Stomach (tissue), 4 donors: ENCODE measurements around the gene CKB.

ENCODE experiments used
- CTCF ChIP-seq, 7 experiments: fragments of 450-650 bp in 4 of 7; fragments of 200-600 bp in 3 of 7; sonication (generic) in 3 of 7; IDR thresholded peaks; one replicate each; pipeline ENCODE4 v1.5.1; 2016 to 2019; ENCODE audit warnings: antibody characterized with exemption in 7 of 7, control low read depth in 2 of 7, mild to moderate bottlenecking in 1 of 7
- POLR2A ChIP-seq, 4 donors: fragments of 450-650 bp; IDR thresholded peaks; one replicate each; pipeline ENCODE4 v1.6.1; 2016; ENCODE audit warnings: antibody characterized with exemption in 4 of 4, control low read depth in 2 of 4, mild to moderate bottlenecking in 1 of 4, moderate library complexity in 1 of 4
- POLR2AphosphoS5 ChIP-seq, 3 donors: sonication (generic); formaldehyde crosslinking; IDR thresholded peaks; one replicate each; pipeline ENCODE4 v1.6.1; 2016; ENCODE audit warnings: antibody characterized with exemption in 3 of 3

- no peak for TF ChIP-seq POLR2AphosphoS5 (IDR thresholded peaks at IDR 0.05)
- TF ChIP-seq POLR2A (IDR thresholded peaks at IDR 0.05): no peak
- TF ChIP-seq CTCF (IDR thresholded peaks at IDR 0.05): no peak
Observed at GRCh38 chr14:103501041-103501870, 21.4 kb downstream of the CKB start.
